ENCODE data around the gene RAB14.
"Not testable (repeated sequence)": the region's sequence is repeated elsewhere in the genome, so short reads cannot be mapped to it uniquely, and the experiment has no call there.

Gene RAB14

DNA sequence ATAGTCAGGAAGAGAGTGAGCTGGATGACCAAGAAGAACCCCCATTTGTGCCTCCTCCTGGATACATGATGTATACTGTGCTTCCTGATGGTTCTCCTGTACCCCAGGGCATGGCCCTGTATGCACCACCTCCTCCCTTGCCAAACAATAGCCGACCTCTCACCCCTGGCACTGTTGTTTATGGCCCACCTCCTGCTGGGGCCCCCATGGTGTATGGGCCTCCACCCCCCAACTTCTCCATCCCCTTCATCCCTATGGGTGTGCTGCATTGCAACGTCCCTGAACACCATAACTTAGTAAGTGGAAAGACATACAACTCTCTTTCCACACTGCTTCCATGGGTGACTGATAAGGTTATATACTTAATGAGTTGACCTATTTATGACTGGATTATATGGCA, 51.5 kb downstream of the RAB14 start:
- DNase-seq: no peak

DNA sequence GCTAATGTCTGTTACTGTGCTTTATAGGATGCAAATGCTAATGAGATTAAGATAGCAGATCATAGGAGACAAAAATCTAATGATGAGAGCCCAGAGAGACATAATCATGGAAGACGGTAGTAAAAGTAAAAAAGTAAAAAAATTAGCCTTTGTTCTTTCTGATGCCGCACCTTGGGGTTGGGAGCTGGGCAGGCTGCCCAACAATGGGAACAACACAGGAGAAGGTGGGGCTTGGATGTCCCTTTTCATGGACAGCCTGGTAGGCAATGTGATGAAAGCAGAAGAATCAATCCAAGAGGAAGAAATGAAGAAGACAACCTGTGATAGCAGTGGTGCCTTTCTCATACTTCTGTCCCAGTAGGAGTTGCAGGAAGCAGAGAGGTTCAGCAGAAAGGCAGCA, 57.2 kb downstream of the RAB14 start:
- DNase-seq: no peak

DNA sequence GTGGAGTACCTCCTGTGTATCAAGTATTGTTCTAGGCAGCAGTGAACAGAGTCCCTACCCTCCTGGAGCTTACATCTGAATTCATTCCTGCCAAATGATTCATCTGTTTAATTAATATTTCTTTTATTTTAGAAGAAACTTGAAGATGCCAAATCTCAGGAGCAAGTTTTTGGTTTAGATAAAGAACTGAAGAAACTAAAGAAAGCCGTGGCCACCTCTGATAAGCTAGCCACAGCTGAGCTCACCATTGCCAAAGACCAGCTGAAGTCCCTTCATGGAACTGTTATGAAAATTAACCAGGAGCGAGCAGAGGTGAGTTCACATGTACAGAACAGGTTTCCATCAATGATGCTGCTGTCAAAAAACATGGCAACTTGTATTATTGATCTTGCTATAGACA, 57.9 kb downstream of the RAB14 start:
- DNase-seq: no peak

DNA sequence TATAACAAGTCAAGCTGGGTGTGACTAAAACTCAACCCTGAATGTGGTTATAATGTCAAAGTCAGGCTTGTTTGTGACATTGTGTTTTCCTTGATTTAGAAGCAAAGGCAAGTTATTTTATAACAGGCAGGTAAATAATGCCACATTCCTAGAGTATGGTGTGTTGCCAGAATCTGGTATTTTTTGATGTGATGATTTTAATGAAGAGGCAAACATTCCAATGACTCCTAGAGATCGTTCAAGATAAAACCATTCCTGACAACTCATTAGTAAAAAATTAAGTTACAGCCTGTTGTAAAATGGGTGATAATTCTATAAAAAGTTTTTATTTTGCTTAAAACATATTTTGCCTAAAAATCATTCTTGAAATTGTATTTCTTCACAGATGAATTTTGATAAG, 60.0 kb downstream of the RAB14 start:
- DNase-seq: no peak

DNA sequence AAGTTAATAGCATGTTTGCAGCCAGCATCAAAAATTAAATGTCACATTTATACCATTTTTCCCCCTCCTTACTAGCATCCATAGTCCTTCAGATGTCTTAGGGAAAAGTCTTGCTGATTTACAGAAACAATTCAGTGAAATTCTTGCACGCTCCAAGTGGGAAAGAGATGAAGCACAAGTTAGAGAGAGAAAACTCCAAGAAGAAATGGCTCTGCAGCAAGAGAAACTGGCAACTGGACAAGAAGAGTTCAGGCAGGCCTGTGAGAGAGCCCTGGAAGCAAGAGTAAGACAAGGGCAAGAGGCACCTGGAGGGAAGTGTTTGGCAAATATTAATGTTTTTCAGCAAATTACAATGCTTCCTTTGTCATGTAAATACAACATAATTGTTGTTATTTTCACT, 60.4 kb downstream of the RAB14 start:
- no peak for DNase-seq

DNA sequence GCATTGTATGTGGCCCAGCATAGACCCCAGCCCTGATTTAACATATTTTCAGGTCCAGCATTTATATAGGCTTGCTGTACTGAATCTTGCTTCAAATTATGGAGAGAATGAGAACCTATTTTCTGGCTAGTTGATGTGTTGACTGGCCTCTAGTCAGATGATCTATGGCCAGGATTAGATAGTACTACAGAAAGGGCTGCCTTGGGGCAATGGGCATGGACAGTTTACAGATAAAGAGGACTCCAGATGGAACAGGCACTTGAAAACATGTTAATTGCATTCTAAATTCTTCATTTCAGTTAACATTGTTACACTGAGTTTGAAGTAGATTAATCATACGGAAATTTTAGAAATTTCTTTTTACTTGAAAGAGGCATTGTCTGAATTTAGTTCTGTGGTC, 61.5 kb downstream of the RAB14 start:
- no peak for DNase-seq

DNA sequence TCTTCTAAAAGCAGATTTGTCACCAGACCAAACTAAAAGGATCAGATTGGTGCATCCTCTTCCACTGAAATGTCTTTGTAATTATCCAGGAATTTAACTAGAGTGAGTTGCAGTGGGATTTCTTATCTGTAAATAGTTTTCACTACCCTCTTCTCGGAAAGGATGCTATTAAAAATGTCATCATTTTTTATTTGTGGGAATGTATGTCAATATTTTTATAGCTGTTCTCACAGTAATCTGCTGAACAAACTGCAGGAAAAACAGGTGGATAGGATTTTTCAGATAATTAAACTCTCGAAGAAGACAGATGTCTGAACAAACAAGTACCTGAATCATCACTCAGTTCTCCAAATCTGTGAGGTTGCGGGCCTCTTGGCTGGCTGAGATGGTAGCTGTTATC, 62.7 kb downstream of the RAB14 start:
- no peak for DNase-seq

DNA sequence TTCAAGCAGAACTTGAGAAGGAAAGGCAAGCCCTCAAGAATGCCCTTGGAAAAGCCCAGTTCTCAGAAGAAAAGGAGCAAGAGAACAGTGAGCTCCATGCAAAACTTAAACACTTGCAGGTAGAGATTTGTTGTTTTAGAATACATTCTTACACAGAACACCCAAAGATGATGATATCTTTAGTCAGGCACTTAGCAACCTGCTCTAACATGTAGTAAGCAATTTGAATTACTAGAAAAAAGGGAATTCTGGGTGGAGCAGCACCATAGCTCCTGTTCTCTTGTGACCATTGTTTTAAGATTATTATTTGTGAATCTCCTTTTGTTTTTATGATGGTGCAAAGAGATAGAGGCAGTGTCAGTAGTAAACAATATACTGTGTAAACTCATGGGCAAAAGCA, 63.1 kb downstream of the RAB14 start:
- DNase-seq: no peak

DNA sequence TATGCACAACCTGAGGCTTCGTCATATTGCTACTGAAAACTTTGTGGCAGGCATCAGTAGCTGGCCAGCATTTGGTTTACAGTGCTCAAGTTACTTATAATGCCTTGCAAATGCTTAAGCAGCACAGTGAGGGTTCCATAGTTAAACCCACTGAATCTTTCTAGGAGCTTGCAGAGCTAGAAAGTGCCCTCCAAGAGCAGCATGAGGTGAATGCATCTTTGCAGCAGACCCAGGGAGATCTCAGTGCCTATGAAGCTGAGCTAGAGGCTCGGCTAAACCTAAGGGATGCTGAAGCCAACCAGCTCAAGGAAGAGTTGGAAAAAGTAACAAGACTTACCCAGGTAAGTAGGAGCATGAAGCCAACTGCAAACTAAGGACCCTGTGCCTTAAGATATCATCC, 66.0 kb downstream of the RAB14 start:
- DNase-seq: no peak

DNA sequence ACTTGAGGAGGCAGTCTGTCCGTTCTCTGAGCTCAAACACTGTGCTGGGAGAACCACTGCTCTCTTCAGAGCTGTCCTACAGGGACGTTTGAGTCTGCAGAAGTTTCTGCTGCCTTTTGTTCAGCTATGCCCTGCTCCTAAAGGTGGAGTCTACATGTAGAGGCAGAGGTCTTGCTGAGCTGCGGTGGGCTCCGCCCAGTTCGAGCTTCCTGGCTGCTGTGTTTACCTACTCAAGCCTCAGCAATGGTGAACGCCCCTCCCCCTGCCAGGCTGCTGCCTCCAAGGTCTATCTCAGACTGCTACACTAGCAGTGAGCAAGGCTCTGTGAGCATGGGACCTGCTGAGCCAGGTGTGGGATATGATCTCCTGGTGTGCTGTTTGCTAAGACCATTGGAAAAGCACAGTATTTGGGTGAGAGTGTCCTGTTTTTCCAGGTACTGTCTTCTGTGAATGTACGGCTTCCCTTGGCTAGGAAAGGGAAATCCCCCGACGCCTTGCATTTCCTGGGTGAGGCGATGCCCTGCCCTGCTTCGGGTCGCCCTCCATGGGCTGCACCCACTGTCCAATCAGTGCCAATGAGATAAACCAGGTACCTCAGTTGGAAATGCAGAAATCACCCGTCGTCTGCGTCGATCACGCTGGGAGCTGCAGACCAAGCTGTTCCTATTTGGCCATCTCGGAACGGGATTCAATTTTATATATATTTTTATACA, 68.4 kb downstream of the RAB14 start:
- no peak for DNase-seq

DNA sequence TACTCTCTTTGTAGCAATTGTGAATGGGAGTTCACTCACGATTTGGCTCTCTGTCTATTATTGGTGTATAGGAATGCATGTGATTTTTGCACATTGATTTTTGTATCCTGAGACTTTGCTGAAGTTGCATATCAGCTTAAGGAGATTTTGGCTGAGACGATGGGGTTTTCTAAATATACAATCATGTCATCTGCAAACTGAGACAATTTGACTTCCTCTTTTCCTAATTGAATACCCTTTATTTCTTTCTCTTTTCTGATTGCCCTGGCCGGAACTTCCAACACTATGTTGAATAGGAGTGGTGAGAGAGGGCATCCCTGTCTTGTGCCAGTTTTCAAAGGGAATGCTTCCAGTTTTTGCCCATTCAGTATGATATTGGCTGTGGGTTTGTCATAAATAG, 72.3 kb downstream of the RAB14 start:
- not testable (repeated sequence) for DNase-seq
